ENCODE results near the gene XNDC1N. TPM values are rescaled to one million over a fixed set of nuclear protein-coding genes. Genes with fewer than 3 reads are reported as not detected.

XNDC1N gene
- total RNA-seq, 1 donor from 2014 or later: 8.3 TPM

Other genes starting within 250 kb of the XNDC1N start
- not detected in 2 replicates for gene DEFB108B, start 95.4 kb downstream of the XNDC1N start, total RNA-seq
- not detected in 2 replicates for gene DEFB131B, start 50.1 kb downstream of the XNDC1N start, total RNA-seq
- gene RNF121, start 452 bp upstream of the XNDC1N start, total RNA-seq: 30.5 and 31.4 TPM in 2 replicates
- gene IL18BP, start 70.3 kb upstream of the XNDC1N start, total RNA-seq: 3.7 and 14.8 TPM in 2 replicates
- gene NUMA1, start 151.9 kb upstream of the XNDC1N start, total RNA-seq: 120 and 200 TPM in 2 replicates
- gene LRRC51, start 152.3 kb upstream of the XNDC1N start, total RNA-seq: 3.4 and 7.8 TPM in 2 replicates
- gene LAMTOR1, start 174.7 kb upstream of the XNDC1N start, total RNA-seq: 135 and 150 TPM in 2 replicates
- not detected in 2 replicates for gene TOMT, start 177.3 kb upstream of the XNDC1N start, total RNA-seq
- gene ANAPC15, start 184.1 kb upstream of the XNDC1N start, total RNA-seq: 27.0 and 28.8 TPM in 2 replicates
- not detected in 2 replicates for gene FOLR3, start 207.1 kb upstream of the XNDC1N start, total RNA-seq